Pancreas (tissue), 10 donors: Measurements from ENCODE around the gene UMPS. TPM values are rescaled to one million over a fixed set of nuclear protein-coding genes. Genes with fewer than 3 reads are reported as not detected.

ENCODE experiments used
- ATAC-seq, 4 donors: fragments of 200-7000 bp; cut with Tn5 transposase; one replicate each; pipeline versions ENCODE4 v1.8.0 to v1.9.1; 2020; ENCODE audit warnings: mild to moderate bottlenecking in 4 of 4, moderate library complexity in 4 of 4
- DNase-seq, 6 donors: peaks; one replicate each; pipeline ENCODE4 v3.0.0-alpha.2; 2020
- FAIRE-seq: peaks from 2 replicates; lab custom pipeline; 2012; peaks lifted over from hg19 to GRCh38; lab: Jason Lieb, UNC
- H3K27ac ChIP-seq, 4 donors: fragments of 200-600 bp; sonication (generic); 1 replicate in 3 of 4; 2 replicates in 1 of 4; pipeline versions ENCODE4 v1.5.0 to v1.8.0; 2020
- H3K27me3 ChIP-seq, 4 donors: fragments of 200-600 bp; one replicate each; pipeline ENCODE4 v1.8.0; 2021
- H3K36me3 ChIP-seq, 3 donors: fragments of 200-600 bp; sonication (generic) in 1 of 3; one replicate each; pipeline versions ENCODE4 v1.5.0 to v1.8.0; 2020 to 2021
- H3K4me1 ChIP-seq, 3 donors: fragments of 200-600 bp; one replicate each; pipeline ENCODE4 v1.8.0; 2021
- H3K4me3 ChIP-seq, 4 donors: fragments of 200-600 bp; sonication (generic) in 2 of 4; one replicate each; pipeline versions ENCODE4 v1.5.0 to v1.8.0; 2020 to 2021
- H3K9me3 ChIP-seq, 4 donors: fragments of 200-600 bp; one replicate each; pipeline ENCODE4 v1.8.0; 2021
- CTCF ChIP-seq, 4 donors: fragments of 200-600 bp; sonication (generic) in 3 of 4; IDR thresholded peaks; one replicate each; pipeline versions ENCODE4 v1.5.0 to v1.8.0; 2021; ENCODE audit warnings: antibody characterized with exemption in 4 of 4
- WGBS, 2 donors: extraction: QIAGEN DNeasy Blood & Tissue Kit; methylation state at CpG; one replicate each; pipeline ENCODE4 v1.1.7; 2013; 5-methylcytosine and 5-hydroxymethylcytosine counted together
- intact Hi-C, 3 donors: fragments of 100-400 bp; cut with DNase I; formaldehyde crosslinking; loops; one replicate each; pipeline versions ENCODE4 v1.11.1 to v1.14.2; 2022
- polyA plus RNA-seq, 2 donors: library from polyadenylated mRNA; stranded (reverse); fragments of 200-250 nt; gene quantifications; one replicate each; pipeline ENCODE4 v1.2.3, GENCODE V29; 2013
- total RNA-seq, 6 donors: library from RNA; stranded (reverse); fragmentation: NEBNext Ultra II Directional in 4 of 6; extraction: Animal tissue kit (Norgen Biotek cat#: 25700) in 4 of 6; gene quantifications; one replicate each; pipeline versions ENCODE4 v1.2.1 to v1.2.4, GENCODE V29; 2021 to 2023
- donor health status: healthy with polysubstance abuse.
- donor health status: DM: no; HTN: no; CAD: no; lungs with moderate emphysema.
- donor health status: DM: no; HTN: no; CAD: no.
- donor health status: control.
- donor health status: control.
- donor health status: Bipolar disorder and iron deficiency.
- donor health status: DM: yes; HTN: yes; CAD: no.
- donor health status: DM: no; HTN: no; CAD: no.
- donor health status: DM: no; HTN: no; CAD: no.
- donor health status: DM: yes; HTN: yes; CAD: no.

The UMPS gene
- total and polyA plus RNA-seq, 8 donors, result 6.6 to 20.1 (median 11.1) TPM

GRCh38 chr3:124714223-124714853 lies 15.9 kb upstream of the UMPS start:
- intact Hi-C loops, result no loop called here
- Histone ChIP-seq H3K9me3 (no peaks in the 10 kb centered on the region), H3K4me3 (no peak overlapping the region), H3K36me3 (no peaks in the 10 kb centered on the region), H3K27ac (no peak overlapping the region), H3K27me3 (no peaks in the 10 kb centered on the region), H3K4me1 (no peaks in the 10 kb centered on the region)
- no peak for TF ChIP-seq CTCF (IDR thresholded peaks at IDR 0.05)
- FAIRE-seq (no peak), DNase-seq (no peak), ATAC-seq (no peak)
- WGBS, 2 donors, result 71 to 86% methylated on average over 11 of the region's 11 CpGs

GRCh38 chr3:124722589-124722988 lies 7.7 kb upstream of the UMPS start:
- Histone ChIP-seq H3K36me3 (no peaks in the 10 kb centered on the region), H3K27ac (no peak overlapping the region), H3K27me3 (no peaks in the 10 kb centered on the region), H3K4me1 (no peaks in the 10 kb centered on the region), H3K4me3 (no peak overlapping the region), H3K9me3 (no peaks in the 10 kb centered on the region)
- DNase-seq (no peak), ATAC-seq (no peak), FAIRE-seq (no peak)
- TF ChIP-seq CTCF (IDR thresholded peaks at IDR 0.05), result no peak
- intact Hi-C loops, result no loop called here
- WGBS, 2 donors, result 77 to 84% methylated on average over 2 of the region's 2 CpGs

GRCh38 chr3:124730941-124731297 lies 667 bp downstream of the UMPS start:
- H3K9me3 ChIP-seq, result no peaks in the 10 kb centered on the region
- WGBS, 2 donors, result 4 to 6% methylated on average over 13 of the region's 13 CpGs
- peaks cover 8 to 21% (median 13%) of the 10 kb centered on the region in 3 donors for H3K4me1 ChIP-seq
- no peaks in the 10 kb centered on the region for H3K36me3 ChIP-seq
- no peaks in the 10 kb centered on the region for H3K27me3 ChIP-seq
- no peak overlapping the region for H3K27ac ChIP-seq
- FAIRE-seq (no peak), DNase-seq (peak in 2 of 6 donors; percentile 11 to 21), ATAC-seq (peak in 2 of 4 donors; percentile 3 to 6)
- peak overlapping the region; percentile 50 to 74 (median 65) for H3K4me3 ChIP-seq
- no peak for TF ChIP-seq CTCF (IDR thresholded peaks at IDR 0.05)
- intact Hi-C loops, result no loop called here

GRCh38 chr3:124731760-124732159 lies 1.5 kb downstream of the UMPS start:
- peak in 2 of 6 donors; percentile 24 to 36 for DNase-seq
- Histone ChIP-seq H3K27me3 (no peaks in the 10 kb centered on the region), H3K4me3 (peak overlapping the region in 1 of 4 donors; percentile 50), H3K36me3 (no peaks in the 10 kb centered on the region), H3K27ac (no peak overlapping the region), H3K4me1 (peaks cover 8 to 21% (median 13%) of the 10 kb centered on the region in 3 donors), H3K9me3 (no peaks in the 10 kb centered on the region)
- no peak for ATAC-seq
- intact Hi-C loops, result no loop called here
- 90 to 91% methylated on average over 4 of the region's 4 CpGs for WGBS, 2 donors
- no peak for FAIRE-seq
- TF ChIP-seq CTCF (IDR thresholded peaks at IDR 0.05), result no peak

GRCh38 chr3:124741027-124741426 lies 10.8 kb downstream of the UMPS start:
- no peak for ATAC-seq
- no peak for FAIRE-seq
- no peaks in the 10 kb centered on the region for H3K9me3 ChIP-seq
- no peaks in the 10 kb centered on the region for H3K27me3 ChIP-seq
- H3K27ac ChIP-seq, result no peak overlapping the region
- H3K4me3 ChIP-seq, result no peak overlapping the region
- intact Hi-C loops, result no loop called here
- WGBS, 2 donors, result 91 to 97% methylated on average over 6 of the region's 6 CpGs
- no peak for TF ChIP-seq CTCF (IDR thresholded peaks at IDR 0.05)
- no peak for DNase-seq
- H3K36me3 ChIP-seq, result peaks cover 0 to 50% (median 15%) of the 10 kb centered on the region in 3 donors
- H3K4me1 ChIP-seq, result no peaks in the 10 kb centered on the region
